HepG2 (cell line): ENCODE data around the gene UCHL3. TPM values are rescaled to one million over a fixed set of nuclear protein-coding genes. Genes with fewer than 3 reads are reported as not detected.

Experiments
- ATF7 ChIP-seq, 2 experiments: fragments of 450-650 bp in 1 of 2; sonication (generic) in 1 of 2; formaldehyde crosslinking in 1 of 2; IDR thresholded peaks; 2 replicates each; pipeline versions ENCODE4 v1.4.0 to v1.6.1; 2016 to 2020; ENCODE audit warnings: antibody characterized with exemption in 1 of 2, mild to moderate bottlenecking in 1 of 2, missing genetic modification reagents in 1 of 2
- ETV6 ChIP-seq: sonication (generic); formaldehyde crosslinking; conservative IDR thresholded peaks from 2 replicates; pipeline ENCODE4 v1.4.0; 2020; ENCODE audit warnings: missing genetic modification reagents
- FOXM1 ChIP-seq: sonication (generic); formaldehyde crosslinking; IDR thresholded peaks from 2 replicates; pipeline ENCODE4 v1.5.0; 2020; ENCODE audit warnings: missing genetic modification reagents
- FOXO1 ChIP-seq: sonication (generic); formaldehyde crosslinking; IDR thresholded peaks from 2 replicates; pipeline ENCODE4 v1.4.0; 2020; ENCODE audit warnings: missing genetic modification reagents
- HMG20A ChIP-seq: IDR thresholded peaks from 2 replicates; pipeline ENCODE4 v1.6.1; 2016; ENCODE audit warnings: borderline replicate concordance
- HNRNPH1 ChIP-seq: fragments of 200-400 bp; formaldehyde crosslinking; optimal IDR thresholded peaks from 2 replicates; pipeline ENCODE3; 2017; ENCODE audit warnings: mild to moderate bottlenecking, low read depth, low read length
- MTA1 ChIP-seq: sonication (generic); formaldehyde crosslinking; IDR thresholded peaks from 2 replicates; pipeline ENCODE4 v1.4.0; 2020; ENCODE audit warnings: missing genetic modification reagents, mild to moderate bottlenecking, borderline replicate concordance
- MTF2 ChIP-seq: sonication (generic); formaldehyde crosslinking; IDR thresholded peaks from 2 replicates; pipeline ENCODE4 v1.5.0; 2020; ENCODE audit warnings: missing genetic modification reagents, borderline replicate concordance
- NFKB2 ChIP-seq: sonication (generic); formaldehyde crosslinking; IDR thresholded peaks from 2 replicates; pipeline ENCODE4 v1.4.0; 2020; ENCODE audit warnings: missing genetic modification reagents, borderline replicate concordance
- PRMT3 ChIP-seq: sonication (generic); formaldehyde crosslinking; IDR thresholded peaks from 2 replicates; pipeline ENCODE4 v1.8.1; 2022; ENCODE audit warnings: low read depth, mild to moderate bottlenecking, moderate library complexity, missing genetic modification reagents, borderline replicate concordance
- RFX1 ChIP-seq: fragments of 450-650 bp; IDR thresholded peaks from 2 replicates; pipeline ENCODE4 v1.6.1; 2017
- RFXAP ChIP-seq: sonication (generic); formaldehyde crosslinking; IDR thresholded peaks from 2 replicates; pipeline ENCODE4 v1.4.0; 2020; ENCODE audit warnings: missing genetic modification reagents, borderline replicate concordance
- SETDB1 ChIP-seq: sonication (generic); formaldehyde crosslinking; IDR thresholded peaks from 2 replicates; pipeline ENCODE4 v1.5.1; 2020; ENCODE audit warnings: missing genetic modification reagents, mild to moderate bottlenecking, borderline replicate concordance
- TBX2 ChIP-seq: sonication (generic); formaldehyde crosslinking; IDR thresholded peaks from 2 replicates; pipeline ENCODE4 v1.5.0; 2020; ENCODE audit warnings: missing genetic modification reagents, mild to moderate bottlenecking, borderline replicate concordance
- USF2 ChIP-seq, 2 experiments: sonication (generic) in 1 of 2; formaldehyde crosslinking in 1 of 2; IDR thresholded peaks; 2 replicates each; pipeline versions ENCODE4 v1.5.1 to v1.6.1; 2011 to 2020; ENCODE audit warnings: borderline replicate concordance in 1 of 2, low read depth in 1 of 2, low read length in 1 of 2, mild to moderate bottlenecking in 1 of 2, missing genetic modification reagents in 1 of 2, moderate library complexity in 1 of 2
- ZNF256 ChIP-seq: sonication (generic); formaldehyde crosslinking; conservative IDR thresholded peaks from 2 replicates; pipeline ENCODE4 v1.4.0; 2020; ENCODE audit warnings: missing genetic modification reagents
- ZNF333 ChIP-seq: sonication (generic); formaldehyde crosslinking; IDR thresholded peaks from 2 replicates; pipeline ENCODE4 v1.4.0; 2020; ENCODE audit warnings: mild to moderate bottlenecking, missing genetic modification reagents, borderline replicate concordance
- ZNF431 ChIP-seq: sonication (generic); formaldehyde crosslinking; IDR thresholded peaks from 2 replicates; pipeline ENCODE4 v1.9.0; 2022; ENCODE audit warnings: missing genetic modification reagents, low read depth, mild to moderate bottlenecking, borderline replicate concordance
- ZNF766 ChIP-seq: sonication (generic); formaldehyde crosslinking; IDR thresholded peaks from 2 replicates; pipeline ENCODE4 v1.5.0; 2020; ENCODE audit warnings: missing genetic modification reagents, borderline replicate concordance
- ZSCAN22 ChIP-seq: sonication (generic); formaldehyde crosslinking; IDR thresholded peaks from 2 replicates; pipeline ENCODE4 v1.4.0; 2020; ENCODE audit warnings: mild to moderate bottlenecking, missing genetic modification reagents
- polyA plus RNA-seq, 8 experiments: library from polyadenylated mRNA; depleted of rRNA in 3 of 8; stranded (reverse) in 7 of 8; unstranded in 1 of 8; fragments of >200 nt; fragmentation: Illumina TruSeq in 4 of 8; extraction: Trizol in 4 of 8; gene quantifications; 2 replicates each; pipeline versions ENCODE4 v1.2.1 to v1.2.3, GENCODE V29; 2011 to 2016; ENCODE audit warnings: low read depth in 4 of 8, missing spikeins in 1 of 8, mixed read lengths in 1 of 8; ENCODE audit not compliant: insufficient read depth in 1 of 8
- total RNA-seq, 5 experiments: library from RNA; depleted of rRNA; stranded (reverse); fragments of >200 nt; fragmentation: Illumina TruSeq; extraction: Trizol; gene quantifications; 2 replicates each; pipeline ENCODE4 v1.2.3, GENCODE V29; 2016; ENCODE audit warnings: low read depth in 1 of 5
- TF ChIP-seq, protein P1 (sequence below): sonication (generic); formaldehyde crosslinking; IDR thresholded peaks from 2 replicates; pipeline ENCODE4 v1.4.0; 2020; ENCODE audit warnings: missing genetic modification reagents, borderline replicate concordance
- TF ChIP-seq, protein P2 (sequence below): sonication (generic); formaldehyde crosslinking; IDR thresholded peaks from 2 replicates; pipeline ENCODE4 v1.5.1; 2020; ENCODE audit warnings: mild to moderate bottlenecking, moderate library complexity, missing genetic modification reagents

The UCHL3 gene
- total and polyA plus RNA-seq, 2 of the 13 experiments (the other 11 are each of a cell fraction or from before 2014, with no cell fraction given): 36.2 to 93.3 TPM

DNA sequence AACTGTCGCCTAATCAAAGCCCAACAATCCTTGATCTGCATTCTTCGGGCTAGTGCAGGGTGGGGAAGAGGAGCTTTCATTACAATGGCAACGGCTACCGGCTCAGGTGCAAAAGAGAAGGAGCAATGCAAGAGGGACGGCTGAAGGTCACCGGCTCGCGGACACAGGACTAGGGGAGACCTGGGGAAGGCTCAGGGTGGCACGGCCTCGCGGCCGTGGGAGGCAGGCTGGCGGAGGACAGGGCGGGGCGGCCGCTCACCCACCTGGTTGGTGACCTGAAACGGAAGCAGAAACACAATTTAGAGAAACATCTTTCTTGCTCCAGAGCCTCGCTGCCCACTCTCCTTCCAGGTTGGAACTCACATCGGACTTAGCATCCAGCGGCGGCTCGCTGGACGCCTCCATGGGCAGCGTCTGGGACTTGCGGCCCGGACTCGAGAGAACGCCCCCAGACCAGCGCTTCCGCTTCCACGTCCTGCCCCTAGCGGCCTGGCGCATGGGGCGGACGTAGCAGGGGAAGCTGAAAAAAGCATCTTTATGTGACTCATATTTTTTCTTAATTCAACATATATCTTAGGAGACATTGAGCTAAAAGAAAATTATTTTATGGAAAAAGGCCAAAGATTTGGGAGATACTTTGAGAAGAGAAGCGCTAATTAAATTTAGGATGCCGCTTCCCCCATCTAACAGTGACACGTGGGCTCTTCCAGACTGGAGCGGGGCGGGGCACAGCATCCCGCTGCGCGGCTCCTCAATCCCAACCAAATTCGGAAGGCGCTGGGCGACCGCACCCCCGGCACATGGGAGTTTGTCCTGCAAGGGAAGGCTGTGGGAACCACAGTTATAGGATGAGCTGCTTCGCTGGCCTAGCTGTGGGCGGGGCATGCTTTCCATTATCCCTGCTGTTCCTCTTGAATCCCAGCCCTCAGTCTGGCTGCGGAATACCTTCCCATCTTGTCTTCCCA is 11.9 kb upstream of the UCHL3 start, which contains the start of gene COMMD6 (continued):
- TF ChIP-seq MTF2 (CRISPR knock-in tag) (0 out of 2 replicates have a peak, but pooled peaks have one; percentile 65), ZNF766 (peak; percentile 55), SETDB1 (CRISPR knock-in tag) (no peak), RFX1 (no peak), FOXM1 (CRISPR knock-in tag) (no peak), HMG20A (CRISPR knock-in tag) (no peak), PRMT3 (peak; percentile 59; the same call in 1 of the 2 replicates), FOXO1 (CRISPR knock-in tag) (peak; percentile 27; the same call in 1 of the 2 replicates), ETV6 (CRISPR knock-in tag) (no peak), ZNF256 (0 out of 2 replicates have a peak, but pooled peaks have one; percentile 80), RFXAP (CRISPR knock-in tag) (peak; percentile 63; the same call in 1 of the 2 replicates), ZNF333 (CRISPR knock-in tag) (0 out of 2 replicates have a peak, but pooled peaks have one; percentile 43), USF2 (IDR thresholded peaks at IDR 0.05; ENCODE audit: low read depth, low read length) (no peak), USF2 (CRISPR knock-in tag; IDR thresholded peaks at IDR 0.05; ENCODE audit: borderline replicate concordance) (no peak), TBX2 (CRISPR knock-in tag) (peak; percentile 32; the same call in 1 of the 2 replicates), NFKB2 (CRISPR knock-in tag) (peak; percentile 94; the same call in 1 of the 2 replicates), HNRNPH1 (no peak), ZSCAN22 (CRISPR knock-in tag) (no peak), ATF7 (IDR thresholded peaks at IDR 0.05) (peak; percentile 75), ATF7 (CRISPR knock-in tag; IDR thresholded peaks at IDR 0.05) (0 out of 2 replicates have a peak, but pooled peaks have one; percentile 45), ZNF431 (CRISPR knock-in tag) (0 out of 2 replicates have a peak, but pooled peaks have one; percentile 52), MTA1 (peak; percentile 85; the same call in 1 of the 2 replicates)
- TF ChIP-seq, protein P1, sequence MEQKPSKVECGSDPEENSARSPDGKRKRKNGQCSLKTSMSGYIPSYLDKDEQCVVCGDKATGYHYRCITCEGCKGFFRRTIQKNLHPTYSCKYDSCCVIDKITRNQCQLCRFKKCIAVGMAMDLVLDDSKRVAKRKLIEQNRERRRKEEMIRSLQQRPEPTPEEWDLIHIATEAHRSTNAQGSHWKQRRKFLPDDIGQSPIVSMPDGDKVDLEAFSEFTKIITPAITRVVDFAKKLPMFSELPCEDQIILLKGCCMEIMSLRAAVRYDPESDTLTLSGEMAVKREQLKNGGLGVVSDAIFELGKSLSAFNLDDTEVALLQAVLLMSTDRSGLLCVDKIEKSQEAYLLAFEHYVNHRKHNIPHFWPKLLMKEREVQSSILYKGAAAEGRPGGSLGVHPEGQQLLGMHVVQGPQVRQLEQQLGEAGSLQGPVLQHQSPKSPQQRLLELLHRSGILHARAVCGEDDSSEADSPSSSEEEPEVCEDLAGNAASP (CRISPR knock-in tag): 0 out of 2 replicates have a peak, but pooled peaks have one; percentile 40
- TF ChIP-seq, protein P2, sequence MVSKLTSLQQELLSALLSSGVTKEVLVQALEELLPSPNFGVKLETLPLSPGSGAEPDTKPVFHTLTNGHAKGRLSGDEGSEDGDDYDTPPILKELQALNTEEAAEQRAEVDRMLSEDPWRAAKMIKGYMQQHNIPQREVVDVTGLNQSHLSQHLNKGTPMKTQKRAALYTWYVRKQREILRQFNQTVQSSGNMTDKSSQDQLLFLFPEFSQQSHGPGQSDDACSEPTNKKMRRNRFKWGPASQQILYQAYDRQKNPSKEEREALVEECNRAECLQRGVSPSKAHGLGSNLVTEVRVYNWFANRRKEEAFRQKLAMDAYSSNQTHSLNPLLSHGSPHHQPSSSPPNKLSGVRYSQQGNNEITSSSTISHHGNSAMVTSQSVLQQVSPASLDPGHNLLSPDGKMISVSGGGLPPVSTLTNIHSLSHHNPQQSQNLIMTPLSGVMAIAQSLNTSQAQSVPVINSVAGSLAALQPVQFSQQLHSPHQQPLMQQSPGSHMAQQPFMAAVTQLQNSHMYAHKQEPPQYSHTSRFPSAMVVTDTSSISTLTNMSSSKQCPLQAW (CRISPR knock-in tag): peak; percentile 41; the same call in 1 of the 2 replicates
